ENCODE data around the gene SNTB2. TPM values are rescaled to one million over a fixed set of nuclear protein-coding genes. Genes with fewer than 3 reads are reported as not detected.

The SNTB2 gene
- total RNA-seq, 1 experiment from 2014 or later = 50.6 TPM

GRCh38 chr16:69193855-69194254 is 6.9 kb downstream of the SNTB2 start:
- peaks cover 35% of the 10 kb centered on the region for H3K4me1 ChIP-seq
- ChIA-PET POLR2A (interaction anchor here (0.6 kb wide), 1 partner anchor 18 kb away, joined by 3 read pairs; no protein-coding TSS in a partner anchor), CTCF (interaction anchor here (0.9 kb wide), 1 partner anchor 43 kb away, joined by 3 read pairs; no protein-coding TSS in a partner anchor)
- H3K4me1 Mint-ChIP-seq (ENCODE audit: low read depth, unreplicated experiment) = peaks cover 37% of the 10 kb centered on the region
- intact Hi-C loops (cut with micrococcal nuclease; ENCODE audit: unreplicated experiment) = no loop called here
- peak overlapping the region; percentile 40 for H3K27ac Mint-ChIP-seq (ENCODE audit: unreplicated experiment)
- no peaks in the 10 kb centered on the region for H3K27me3 Mint-ChIP-seq (ENCODE audit: insufficient read depth, unreplicated experiment)
- H3K9me3 Mint-ChIP-seq (ENCODE audit: unreplicated experiment) = peaks cover 10% of the 10 kb centered on the region
- no peak overlapping the region for H3K4me3 Mint-ChIP-seq (ENCODE audit: unreplicated experiment)
- no peaks in the 10 kb centered on the region for H3K9me3 ChIP-seq
- no TSS peak for BruUV-seq (replicated peaks)
- no peak overlapping the region for H3K4me3 ChIP-seq (ENCODE audit: low read depth, low read length)
- H3K36me3 ChIP-seq (ENCODE audit: control insufficient read depth, insufficient read depth, low read length) = no peaks in the 10 kb centered on the region
- DNase-seq = no peak
- H3K36me3 Mint-ChIP-seq (ENCODE audit: insufficient read depth, unreplicated experiment) = peaks cover 13% of the 10 kb centered on the region
- no peaks in the 10 kb centered on the region for H3K27me3 ChIP-seq (replicated peaks; ENCODE audit: control insufficient read depth, insufficient read depth, low read length)
- TF ChIP-seq CTCF (IDR thresholded peaks at IDR 0.05; ENCODE audit: insufficient read depth in 1 of 2, low read depth in 1 of 2, low read length in 1 of 2, severe bottlenecking in 1 of 2, unreplicated experiment in 1 of 2) = no peak

- Mint-ChIP-seq H3K9me3 (ENCODE audit: unreplicated experiment) (peaks cover 10% of the 10 kb centered on the region), H3K4me3 (ENCODE audit: unreplicated experiment) (no peak overlapping the region), H3K4me1 (ENCODE audit: low read depth, unreplicated experiment) (peaks cover 39% of the 10 kb centered on the region), H3K27ac (ENCODE audit: unreplicated experiment) (no peak overlapping the region), H3K27me3 (ENCODE audit: insufficient read depth, unreplicated experiment) (no peaks in the 10 kb centered on the region), H3K36me3 (ENCODE audit: insufficient read depth, unreplicated experiment) (peaks cover 17% of the 10 kb centered on the region)
- POLR2A ChIA-PET = no interaction called here
- BruUV-seq (replicated peaks) = no TSS peak
- TF ChIP-seq CTCF (IDR thresholded peaks at IDR 0.05; ENCODE audit: insufficient read depth in 1 of 2, low read depth in 1 of 2, low read length in 1 of 2, severe bottlenecking in 1 of 2, unreplicated experiment in 1 of 2) = no peak
- no peak for DNase-seq
- no peaks in the 10 kb centered on the region for H3K27me3 ChIP-seq (replicated peaks; ENCODE audit: control insufficient read depth, insufficient read depth, low read length)
- H3K9me3 ChIP-seq = no peaks in the 10 kb centered on the region
- H3K36me3 ChIP-seq (ENCODE audit: control insufficient read depth, insufficient read depth, low read length) = no peaks in the 10 kb centered on the region; the same call in 1 of the 2 replicates
- intact Hi-C loops (cut with micrococcal nuclease; ENCODE audit: unreplicated experiment) = no loop called here
- peaks cover 35% of the 10 kb centered on the region for H3K4me1 ChIP-seq
- H3K4me3 ChIP-seq (ENCODE audit: low read depth, low read length) = no peak overlapping the region
- CTCF ChIA-PET = no interaction called here
These were observed 7.5 kb downstream of the SNTB2 start for GRCh38 chr16:69194488-69194887.

- Mint-ChIP-seq H3K27me3 (ENCODE audit: insufficient read depth, unreplicated experiment) (no peaks in the 10 kb centered on the region), H3K9me3 (ENCODE audit: unreplicated experiment) (peaks cover 7% of the 10 kb centered on the region), H3K36me3 (ENCODE audit: insufficient read depth, unreplicated experiment) (peaks cover 17% of the 10 kb centered on the region), H3K27ac (ENCODE audit: unreplicated experiment) (no peak overlapping the region), H3K4me3 (ENCODE audit: unreplicated experiment) (no peak overlapping the region), H3K4me1 (ENCODE audit: low read depth, unreplicated experiment) (peaks cover 43% of the 10 kb centered on the region)
- POLR2A ChIA-PET = no interaction called here
- intact Hi-C loops (cut with micrococcal nuclease; ENCODE audit: unreplicated experiment) = no loop called here
- Histone ChIP-seq H3K9me3 (no peaks in the 10 kb centered on the region), H3K4me3 (ENCODE audit: low read depth, low read length) (no peak overlapping the region), H3K27me3 (replicated peaks; ENCODE audit: control insufficient read depth, insufficient read depth, low read length) (no peaks in the 10 kb centered on the region), H3K36me3 (ENCODE audit: control insufficient read depth, insufficient read depth, low read length) (no peaks in the 10 kb centered on the region; the same call in 1 of the 2 replicates), H3K4me1 (peaks cover 27% of the 10 kb centered on the region)
- no TSS peak for BruUV-seq (replicated peaks)
- CTCF ChIA-PET = interaction anchor here (0.6 kb wide), 1 partner anchor 91 kb away, joined by 4 read pairs; no protein-coding TSS in a partner anchor
- no peak for TF ChIP-seq CTCF (IDR thresholded peaks at IDR 0.05; ENCODE audit: insufficient read depth in 1 of 2, low read depth in 1 of 2, low read length in 1 of 2, severe bottlenecking in 1 of 2, unreplicated experiment in 1 of 2)
- no peak for DNase-seq
These were observed 8.5 kb downstream of the SNTB2 start for GRCh38 chr16:69195369-69196029.
